K562 (cell line): ENCODE measurements around the gene FAM161A.

Source experiments
- CTCF ChIP-seq, 3 experiments: IDR thresholded peaks in 2 of 3; conservative IDR thresholded peaks in 1 of 3; 2 replicates each; pipeline ENCODE4 v1.5.1; 2011 to 2012; ENCODE audit warnings: low read length in 3 of 3, mild to moderate bottlenecking in 3 of 3, control low read depth in 2 of 3, improper control_type of control experiment in 1 of 3, inconsistent platforms in 1 of 3, low read depth in 1 of 3, mixed read lengths in 1 of 3, moderate library complexity in 1 of 3; ENCODE audit not compliant: insufficient read depth in 2 of 3
- PKNOX1 ChIP-seq: fragments of 450-650 bp; IDR thresholded peaks from 2 replicates; pipeline ENCODE4 v1.6.1; 2016
- TSHZ1 ChIP-seq: fragments of 250-450 bp; sonication (Bioruptor Pico); IDR thresholded peaks from 2 replicates; pipeline ENCODE4 v1.4.0; 2020; ENCODE audit warnings: mild to moderate bottlenecking, moderate library complexity
- ZNF384 ChIP-seq: IDR thresholded peaks from 2 replicates; pipeline ENCODE4 v1.6.1; 2012; ENCODE audit warnings: low read depth, low read length, improper control_type of control experiment
- ZNF395 ChIP-seq: fragments of 200-800 bp; sonication (Bioruptor generic); IDR thresholded peaks from 2 replicates; pipeline ENCODE4 v1.6.1; 2017; ENCODE audit warnings: missing genetic modification characterization, missing compliant biosample characterization

GRCh38 chr2:61885896-61886603 lies 32.2 kb upstream of the FAM161A start:
- no peak for TF ChIP-seq CTCF (IDR thresholded peaks at IDR 0.05 in 2 of 3, conservative IDR thresholded peaks at IDR 0.05 in 1 of 3; ENCODE audit: insufficient read depth in 2 of 3, low read depth in 1 of 3, low read length in 3 of 3)
- TF ChIP-seq ZNF384 = no peak
- TF ChIP-seq PKNOX1 = no peak
- no peak for TF ChIP-seq TSHZ1 (CRISPR knock-in tag)
- TF ChIP-seq ZNF395 = no peak
